Measurements from ENCODE around the gene USP13.

GRCh38 chr3:179833294-179833693, 180.5 kb downstream of the USP13 start:
- TF ChIP-seq CTCF (IDR thresholded peaks at IDR 0.05) (no peak), POLR2AphosphoS5 (IDR thresholded peaks at IDR 0.05) (no peak), POLR2A (IDR thresholded peaks at IDR 0.05) (no peak), EP300 (IDR thresholded peaks at IDR 0.05) (no peak)
